HG03520 (cell line): ENCODE results near the gene EBPL.

Experiments
- ATAC-seq: cut with Tn5 transposase; IDR thresholded peaks from one replicate; pipeline ENCODE4 v1.9.1; 2021; ENCODE audit warnings: mild to moderate bottlenecking, moderate library complexity; ENCODE audit not compliant: unreplicated experiment

Gene EBPL

DNA sequence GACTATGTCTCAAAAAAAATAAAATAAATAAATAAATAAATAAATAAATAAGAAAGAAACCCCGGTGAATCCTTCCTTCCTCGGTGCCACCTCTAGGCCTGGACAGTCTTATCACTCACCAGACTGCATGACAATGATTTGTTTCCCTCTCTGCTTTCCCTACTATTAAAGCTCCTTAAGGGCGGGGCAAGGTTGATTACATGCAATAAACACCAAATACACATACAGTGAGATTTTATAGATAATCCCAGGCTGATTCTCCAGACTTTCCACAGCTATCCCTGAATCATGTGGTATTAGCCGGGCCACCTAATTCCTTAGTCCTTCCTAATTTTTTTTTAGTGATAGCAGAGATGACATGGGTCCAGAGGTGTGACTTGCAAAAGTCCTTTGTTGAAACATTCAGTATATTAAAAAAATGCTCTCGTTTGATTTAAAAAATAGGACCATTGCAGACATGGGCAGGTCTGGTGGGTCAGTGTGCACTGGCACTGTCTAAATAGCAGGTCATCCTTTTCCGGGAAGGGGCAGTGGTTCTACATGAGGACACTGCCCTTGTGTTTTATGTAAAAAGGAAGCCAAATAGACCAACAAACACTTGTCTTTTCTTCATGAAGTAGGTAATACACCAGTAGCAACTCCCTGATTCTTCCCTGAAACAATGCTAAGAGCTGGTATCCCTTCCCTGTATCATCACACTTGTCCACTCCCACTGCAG is 14.5 kb downstream of the EBPL start:
- no peak for ATAC-seq

DNA sequence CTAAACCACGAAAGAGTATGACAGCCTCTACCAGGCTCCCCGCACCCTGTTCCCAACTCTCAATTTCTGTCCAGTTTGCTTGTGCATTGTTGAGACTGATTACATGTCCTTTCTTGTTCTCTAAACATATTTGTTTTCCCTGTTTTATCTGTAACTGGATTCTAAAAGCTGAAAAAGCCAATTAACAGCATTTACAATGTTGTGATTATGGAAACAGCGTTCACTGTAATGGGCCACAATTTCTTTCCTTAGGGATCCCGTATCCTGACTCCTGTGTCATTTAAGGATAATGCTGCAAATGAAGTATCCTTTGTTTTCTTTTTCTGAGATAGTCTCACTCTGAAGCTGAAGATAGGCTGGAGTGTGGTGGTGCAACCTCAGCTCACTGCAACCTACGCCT is 20.5 kb downstream of the EBPL start:
- no peak for ATAC-seq

DNA sequence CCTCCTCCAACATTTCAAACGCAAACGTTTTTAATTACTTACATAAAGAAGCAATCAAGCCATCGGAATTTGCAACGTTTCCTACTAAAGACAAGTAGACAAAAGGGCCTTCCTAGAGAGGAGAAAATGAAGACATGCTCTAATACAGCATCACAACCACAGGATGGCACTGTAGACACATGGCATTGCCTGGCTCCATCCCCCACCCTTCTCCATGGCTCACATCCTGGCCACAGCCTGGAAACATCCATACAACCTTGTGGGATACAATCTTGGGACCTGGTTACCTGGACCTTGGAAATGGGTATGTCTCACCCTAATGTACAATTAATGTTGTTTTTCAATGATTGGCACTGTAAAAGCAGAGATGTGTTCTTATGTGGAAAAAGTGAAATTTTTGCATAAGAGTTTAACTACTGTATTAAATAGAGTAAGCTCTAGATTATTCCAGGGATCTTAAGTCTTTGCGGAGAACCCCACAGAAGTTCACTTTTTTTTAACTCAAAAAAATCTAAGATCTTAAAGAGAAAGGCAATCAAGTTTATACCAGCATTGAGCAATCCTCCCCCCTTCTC is 21.5 kb downstream of the EBPL start:
- ATAC-seq: no peak

DNA sequence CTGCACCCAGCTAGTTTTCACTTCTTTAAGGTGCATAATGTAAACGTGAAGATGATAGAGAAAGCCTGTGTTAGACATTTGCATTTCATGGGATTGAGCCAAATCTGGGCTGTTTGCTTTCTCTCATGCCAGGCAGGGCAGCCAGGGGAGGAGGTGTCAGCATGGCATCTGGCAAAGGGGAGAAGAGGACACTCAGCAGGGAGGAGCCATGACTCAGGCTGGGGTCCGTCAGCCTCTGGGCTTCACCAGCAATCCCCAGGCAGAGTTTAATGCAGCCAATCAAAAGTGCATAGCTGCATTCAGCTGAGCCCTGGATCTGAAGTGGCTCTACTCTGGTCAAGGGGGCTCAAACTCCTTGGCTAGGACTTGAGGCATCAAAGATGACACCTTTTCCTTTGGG is 23.5 kb downstream of the EBPL start:
- no peak for ATAC-seq

DNA sequence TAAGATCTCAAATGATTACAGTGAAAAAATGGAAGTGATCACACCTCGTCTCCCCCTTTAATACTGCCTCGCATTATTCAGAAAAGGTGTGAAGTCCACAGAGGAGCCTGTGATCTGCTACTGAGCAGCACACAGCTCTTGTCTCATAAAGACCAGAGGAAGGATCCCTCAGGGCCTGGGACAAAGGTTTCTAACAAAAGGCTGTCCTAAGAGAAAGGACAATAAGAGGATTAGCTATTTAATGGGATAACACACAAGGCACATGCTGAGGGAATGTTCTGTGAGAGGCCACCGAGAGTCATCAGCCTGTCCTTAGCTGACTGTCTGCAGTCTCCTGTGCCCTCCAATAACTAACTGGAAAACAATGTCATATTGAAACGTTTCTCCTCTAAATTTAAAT is 26.7 kb downstream of the EBPL start:
- no peak for ATAC-seq

DNA sequence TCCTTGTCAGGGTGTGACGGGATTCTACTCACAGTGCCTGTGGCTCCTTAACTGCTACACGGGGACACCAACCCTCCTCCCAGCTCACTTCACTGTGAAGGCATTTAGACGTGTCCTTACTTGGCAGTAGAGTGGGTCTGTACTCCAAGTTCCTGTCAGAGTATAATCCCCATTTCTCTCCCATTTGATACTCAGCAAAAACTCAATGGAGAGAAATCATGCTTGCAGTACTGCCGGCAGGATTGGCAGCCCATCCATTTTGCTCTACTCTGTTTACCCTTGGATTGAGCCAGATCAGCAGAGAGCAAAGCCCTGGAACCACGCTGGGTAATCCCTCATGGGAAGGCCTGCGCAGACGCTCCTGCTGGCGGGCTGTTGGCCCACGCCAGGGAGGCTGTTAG is 34.0 kb downstream of the EBPL start:
- no peak for ATAC-seq

DNA sequence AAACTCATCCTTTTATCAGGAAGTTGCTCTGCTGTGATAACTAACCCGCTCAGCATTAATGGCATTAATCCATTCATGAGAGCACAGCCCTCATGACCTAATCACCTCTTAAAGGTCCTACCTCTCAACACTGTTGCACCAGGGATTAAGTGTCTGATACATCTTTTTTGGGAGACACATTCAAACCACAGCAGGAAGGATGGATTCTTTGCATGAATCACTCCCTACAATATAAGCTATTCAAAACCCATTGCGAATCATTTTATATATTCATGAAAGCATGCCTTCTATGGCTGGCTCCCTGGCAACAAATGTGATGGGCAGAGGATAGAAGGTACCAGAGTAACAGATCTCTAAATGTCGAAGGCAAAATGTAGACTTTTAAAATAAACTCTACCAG is 35.4 kb downstream of the EBPL start:
- ATAC-seq: no peak

DNA sequence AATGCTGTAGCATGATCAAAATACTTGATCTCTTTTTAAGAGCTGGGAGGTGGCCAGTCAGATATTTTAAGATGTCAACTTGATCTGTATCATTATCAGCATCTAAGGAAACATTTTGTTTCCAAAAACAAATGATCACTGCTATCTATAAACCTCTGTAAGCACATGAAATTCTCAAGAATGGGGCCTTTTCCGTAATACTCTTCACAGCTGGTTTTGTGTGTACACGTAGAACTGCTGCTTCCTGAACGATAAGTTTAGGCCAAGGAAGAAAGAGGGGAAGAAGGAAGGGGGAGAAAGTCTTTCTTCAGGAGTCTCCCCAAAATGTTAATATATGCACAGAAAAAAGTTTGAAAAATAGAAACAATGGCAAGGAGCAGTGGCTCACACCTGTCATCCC is 37.3 kb downstream of the EBPL start:
- no peak for ATAC-seq

DNA sequence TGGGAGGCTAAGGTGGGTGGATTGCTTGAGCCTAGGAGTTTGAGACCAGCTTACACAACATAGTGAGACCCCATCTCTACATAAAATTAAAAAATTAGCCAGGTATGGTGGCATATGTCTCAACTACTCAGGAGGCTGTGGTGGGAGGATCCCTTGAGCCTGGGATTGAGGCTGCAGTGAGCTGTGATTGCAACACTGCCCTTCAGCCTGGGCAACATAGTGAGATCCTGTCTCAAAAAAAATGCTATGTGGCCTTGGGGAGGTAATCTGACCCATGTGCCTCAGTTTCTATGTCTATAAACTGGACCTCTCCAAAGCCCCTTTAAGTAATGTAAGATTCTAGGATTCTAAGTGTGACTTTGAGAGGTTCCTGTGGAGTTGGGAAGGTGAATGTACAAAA is 37.8 kb downstream of the EBPL start:
- no peak for ATAC-seq

DNA sequence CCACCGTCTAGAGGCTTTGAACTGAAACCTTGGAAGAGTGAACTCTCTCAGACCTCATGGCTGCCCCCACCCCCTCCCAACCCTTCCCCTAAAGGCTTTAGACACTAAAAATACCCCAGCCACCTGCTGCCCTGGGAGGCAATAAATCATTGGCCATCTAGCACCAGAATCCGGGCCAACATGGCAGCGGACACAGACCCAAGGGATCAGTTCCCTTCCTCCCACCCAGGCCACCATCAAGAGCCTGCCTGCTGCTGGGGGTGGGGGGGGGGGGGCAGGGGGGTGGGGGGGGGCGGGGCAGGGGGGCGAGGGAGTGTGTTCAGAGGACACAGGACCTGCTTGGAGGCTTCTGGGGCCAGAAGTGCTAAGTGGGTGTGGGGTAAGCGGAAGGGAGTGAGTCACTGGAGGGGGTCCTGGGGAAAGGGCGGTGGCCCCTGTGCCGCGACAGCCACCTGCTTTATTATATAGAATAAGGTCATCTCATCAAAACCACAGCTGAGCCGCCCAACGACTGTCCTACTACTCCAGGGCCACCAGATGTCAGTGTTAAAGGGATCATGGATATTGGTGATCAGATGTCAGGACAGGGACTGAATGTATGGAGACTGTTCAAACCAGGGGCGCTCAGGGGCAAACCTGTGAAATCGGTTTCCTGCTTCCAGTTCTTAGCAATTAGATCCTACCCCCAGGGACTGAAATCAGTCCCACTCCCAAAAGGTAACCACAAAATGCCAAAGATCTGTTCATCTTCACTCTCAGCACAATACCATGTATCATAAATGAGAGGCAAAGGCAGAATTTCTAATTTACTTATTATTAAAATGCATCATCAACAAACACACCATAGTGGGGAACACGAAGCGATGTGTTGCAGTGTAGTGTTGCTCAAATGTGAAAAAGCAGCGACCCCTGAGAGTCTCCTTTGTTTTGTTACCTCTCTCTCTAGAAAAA is 38.7 kb downstream of the EBPL start:
- no peak for ATAC-seq

DNA sequence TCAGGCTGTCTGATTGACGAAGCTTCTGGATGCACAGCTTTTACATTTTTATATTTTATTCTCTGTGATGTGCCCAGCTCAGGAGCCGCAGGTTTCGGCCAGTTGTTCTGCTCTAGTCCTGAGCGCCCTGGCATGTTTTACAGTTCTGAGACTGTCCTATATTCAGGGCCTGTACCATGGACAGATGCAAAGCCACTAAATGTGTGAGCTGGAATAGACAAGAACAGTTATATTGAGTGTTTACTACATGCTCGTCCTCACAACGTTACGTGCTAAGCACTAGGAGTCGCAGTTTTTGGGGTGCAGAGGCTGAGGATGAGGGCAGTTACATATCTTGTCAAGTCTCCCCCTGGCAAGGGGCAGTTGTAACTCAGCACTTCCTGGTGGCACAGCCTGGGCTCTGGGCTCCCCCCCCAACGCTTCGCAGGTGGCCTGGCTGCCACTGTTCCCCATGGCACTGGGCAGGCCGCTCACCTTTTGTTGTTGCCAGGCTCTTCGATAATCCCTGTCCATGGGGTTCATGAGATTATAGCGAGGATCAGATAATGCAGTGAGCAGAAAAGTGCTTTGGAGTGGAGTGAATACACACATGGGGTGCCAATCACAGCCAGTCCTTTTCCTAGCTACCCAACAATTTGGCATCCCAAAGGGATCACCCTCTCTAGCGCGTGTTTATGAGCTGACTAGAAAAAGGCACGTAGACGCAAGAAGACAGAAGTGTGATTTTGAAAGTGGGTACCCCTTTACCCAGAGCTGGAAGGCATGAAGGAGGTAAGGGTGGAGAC is 39.5 kb downstream of the EBPL start:
- no peak for ATAC-seq

DNA sequence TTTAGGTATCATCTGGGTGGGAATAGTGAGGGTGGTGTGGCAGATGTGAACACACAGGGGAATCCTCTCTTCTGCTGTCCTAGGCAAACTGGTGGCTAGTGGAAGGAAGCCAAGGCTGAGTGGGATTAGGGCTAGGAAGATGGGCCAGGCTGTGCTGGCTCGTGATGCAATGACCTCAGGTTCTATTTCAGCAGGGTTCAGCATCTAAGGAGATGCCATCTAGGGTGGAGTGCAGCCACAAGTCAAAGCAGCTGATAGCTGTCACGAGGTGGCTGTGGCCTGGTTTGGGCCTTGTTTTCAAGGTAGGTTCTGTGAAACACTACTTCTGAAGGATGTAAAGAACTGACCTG is 41.3 kb downstream of the EBPL start:
- ATAC-seq: no peak

DNA sequence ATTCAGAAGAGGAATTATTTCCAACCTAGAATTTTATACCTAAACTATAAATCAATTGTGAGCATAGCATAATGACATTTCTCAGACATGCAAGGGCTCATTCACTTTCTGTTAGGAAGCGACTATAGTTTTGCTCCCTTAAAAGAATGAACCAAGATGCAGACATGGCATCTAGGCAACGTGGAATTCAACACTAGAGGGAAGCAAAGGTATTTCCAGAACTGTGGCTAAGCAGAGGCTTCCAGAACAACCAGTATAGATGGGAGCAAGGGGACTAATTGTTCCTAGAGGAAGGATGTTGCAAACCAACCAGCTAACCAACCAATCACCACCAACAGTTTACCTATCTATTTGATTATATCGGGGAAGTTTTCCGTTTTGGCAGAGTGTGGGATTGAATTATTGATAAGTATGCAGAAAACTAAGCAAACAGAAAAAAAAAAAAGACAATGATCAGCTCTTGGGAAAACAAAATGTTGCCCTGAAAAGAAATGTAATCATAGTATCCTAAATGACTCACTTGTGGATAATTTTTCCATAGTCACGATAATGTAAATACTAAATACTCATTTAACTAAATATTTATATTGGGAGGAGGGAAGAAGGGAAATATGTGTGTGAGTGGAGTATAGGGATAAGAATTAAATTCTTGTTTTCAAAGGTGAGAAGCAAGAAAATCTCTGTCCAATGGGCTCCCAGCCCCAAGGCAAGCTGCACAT is 41.9 kb downstream of the EBPL start:
- ATAC-seq: no peak

DNA sequence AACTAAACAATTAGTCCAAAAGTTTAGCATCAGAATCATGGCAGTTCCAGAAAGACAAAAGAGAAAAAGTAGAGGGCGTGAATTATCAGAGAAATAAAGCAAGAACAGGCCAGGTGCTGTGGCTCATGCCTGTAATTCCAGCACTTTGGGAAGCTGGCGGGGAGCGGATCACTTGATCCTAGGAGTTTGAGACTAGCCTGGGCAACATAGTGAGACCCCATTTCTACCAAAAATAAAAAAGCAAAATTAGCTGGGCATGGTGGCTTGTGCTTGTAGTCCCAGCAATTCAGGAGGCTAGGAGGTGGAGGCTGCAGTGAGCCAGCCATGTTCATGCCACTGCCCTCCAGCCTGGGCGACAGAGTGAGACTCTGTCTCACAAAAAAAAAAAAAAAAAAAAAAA is 44.6 kb downstream of the EBPL start:
- no peak for ATAC-seq

DNA sequence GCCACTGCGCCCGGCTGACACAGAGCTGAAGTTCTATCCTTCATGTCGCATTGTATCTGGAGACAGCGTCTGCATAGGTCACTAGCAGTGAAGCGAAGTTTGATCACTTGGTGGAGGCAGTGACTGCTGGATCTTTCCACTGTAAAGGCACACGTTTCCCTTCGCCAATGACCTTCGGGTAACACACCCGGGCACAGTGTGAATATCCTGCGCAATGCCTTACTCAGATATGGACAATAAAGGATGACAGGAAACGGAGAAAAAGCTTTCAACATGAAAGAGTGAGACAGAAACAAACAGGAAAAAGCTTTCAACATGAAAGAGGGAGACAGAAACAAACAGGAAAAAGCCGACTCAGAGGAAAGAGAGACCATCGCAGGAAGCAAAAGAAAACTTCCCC is 45.8 kb downstream of the EBPL start:
- no peak for ATAC-seq

DNA sequence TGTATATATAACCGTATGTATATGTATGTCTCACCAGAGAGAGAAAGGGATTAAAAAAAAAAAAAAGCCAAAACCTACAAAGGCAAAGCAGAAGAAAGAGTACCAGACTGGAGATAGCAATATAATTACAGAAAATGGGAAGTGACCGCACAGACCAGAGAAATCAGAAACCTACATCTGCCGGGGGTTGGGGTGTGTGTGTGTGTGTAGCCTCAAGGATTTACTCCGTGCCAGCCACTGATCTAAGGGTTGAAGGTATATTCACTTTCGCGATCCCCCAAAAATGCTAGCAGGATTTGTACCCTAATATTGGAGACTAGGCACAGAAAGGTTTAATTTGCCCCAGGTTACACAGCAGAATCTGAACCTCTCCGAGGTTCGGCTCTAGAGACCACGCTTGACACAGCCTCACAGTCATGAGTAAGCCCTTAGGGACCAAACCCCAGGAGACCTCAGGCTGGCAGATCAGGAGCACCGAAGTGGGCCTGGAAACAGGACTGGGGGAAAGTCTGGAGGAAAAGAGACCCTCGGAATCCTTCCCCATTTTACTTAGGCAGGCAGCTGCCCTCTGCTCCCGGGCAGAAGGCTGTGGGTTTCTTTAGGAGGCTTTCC is 48.1 kb downstream of the EBPL start:
- ATAC-seq: no peak

DNA sequence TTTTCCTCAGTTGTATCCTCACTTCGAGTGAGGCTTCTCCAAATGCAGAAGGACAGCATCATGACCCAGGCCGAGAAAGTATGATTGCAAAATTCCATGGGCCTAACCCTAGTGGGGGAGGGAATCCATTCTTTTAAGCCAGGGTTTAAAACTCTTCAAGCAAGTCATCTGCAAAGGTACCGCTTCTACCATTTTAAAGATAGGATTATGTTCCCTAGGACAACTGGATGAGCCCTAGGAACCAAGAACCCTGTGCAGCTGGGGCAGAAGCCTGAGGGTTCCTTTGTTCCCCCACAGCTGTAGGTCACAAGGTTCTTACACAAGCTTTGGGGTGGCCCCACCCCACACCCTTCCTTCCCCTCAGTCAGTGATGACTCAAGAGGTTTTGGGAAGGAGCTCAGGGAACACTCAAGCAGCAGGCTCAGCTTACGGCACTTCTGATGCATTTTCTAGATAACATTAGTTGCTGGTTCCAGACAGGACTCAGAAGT is 49.4 kb downstream of the EBPL start:
- ATAC-seq: no peak

DNA sequence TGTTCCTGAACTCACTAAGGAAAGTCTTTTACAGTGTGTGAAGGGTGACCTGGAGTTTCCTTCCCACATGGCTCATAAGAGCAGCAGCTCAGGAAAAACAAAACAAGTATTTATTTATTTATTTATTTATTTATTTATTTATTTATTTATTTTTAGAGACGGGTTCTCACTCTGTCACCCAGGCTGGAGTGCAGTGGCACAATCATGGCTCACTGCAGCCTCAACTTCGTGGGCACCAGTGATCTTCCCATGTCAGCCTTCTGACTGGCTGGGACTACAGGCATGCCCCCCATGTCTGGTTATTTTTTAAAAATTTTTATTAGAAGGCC is 52.6 kb downstream of the EBPL start:
- no peak for ATAC-seq

DNA sequence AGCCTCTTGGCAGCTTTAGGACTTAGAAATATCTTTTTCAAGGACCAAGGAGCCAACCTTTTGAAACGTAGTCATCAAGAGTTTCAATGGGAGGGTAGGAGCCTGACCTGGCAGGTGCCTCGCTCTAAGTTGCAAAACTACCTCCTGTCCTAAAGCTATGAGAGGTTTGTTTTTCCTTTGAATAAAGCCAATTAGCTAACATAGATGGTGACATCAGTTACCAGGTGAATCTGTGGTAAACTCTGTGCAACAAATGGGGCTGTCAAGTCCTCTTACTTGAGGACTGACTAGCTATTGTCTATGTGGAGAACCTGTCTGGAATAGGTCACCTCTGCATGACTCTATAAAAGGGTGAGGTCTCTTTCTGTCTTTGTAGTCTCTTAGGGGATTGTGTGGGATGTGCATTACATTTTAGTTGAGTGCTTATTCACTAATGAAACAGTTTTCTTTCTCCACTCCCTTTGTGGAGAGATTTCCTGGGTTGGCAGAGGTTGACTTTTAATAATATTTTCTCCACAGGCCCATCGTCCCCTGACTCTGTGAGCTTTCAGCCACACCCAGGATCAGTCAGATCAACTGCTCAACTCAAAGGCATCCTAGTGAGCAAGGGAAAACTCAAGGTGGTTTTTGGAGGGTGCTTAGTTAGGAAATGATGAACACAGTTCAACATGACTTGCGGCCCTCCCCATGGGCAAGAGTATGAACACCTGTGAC is 53.1 kb downstream of the EBPL start:
- ATAC-seq: no peak

DNA sequence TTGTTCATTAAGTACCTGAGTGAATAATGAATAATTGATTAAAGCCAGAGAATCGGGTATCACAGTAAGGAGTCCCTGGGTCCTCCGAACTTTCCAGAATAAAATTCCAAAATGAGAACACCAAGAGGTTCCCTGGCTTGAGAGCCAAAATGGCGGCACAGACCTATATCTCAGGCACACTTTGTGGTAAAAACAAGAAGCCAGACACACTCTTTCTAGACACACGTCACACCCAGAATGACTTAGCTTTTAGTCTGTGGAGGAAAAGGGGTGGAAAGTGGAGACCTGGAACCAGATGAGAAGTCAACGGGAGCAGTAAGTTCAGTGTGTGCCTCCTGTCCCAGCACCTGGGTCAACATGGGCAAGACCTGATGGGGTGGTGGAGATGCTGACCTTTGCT is 54.6 kb downstream of the EBPL start:
- ATAC-seq: no peak
